ENCODE measurements around the gene RHBDD2.
"Not testable (repeated sequence)": the region's sequence is repeated elsewhere in the genome, so short reads cannot be mapped to it uniquely, and the experiment has no call there.

Gene RHBDD2

DNA sequence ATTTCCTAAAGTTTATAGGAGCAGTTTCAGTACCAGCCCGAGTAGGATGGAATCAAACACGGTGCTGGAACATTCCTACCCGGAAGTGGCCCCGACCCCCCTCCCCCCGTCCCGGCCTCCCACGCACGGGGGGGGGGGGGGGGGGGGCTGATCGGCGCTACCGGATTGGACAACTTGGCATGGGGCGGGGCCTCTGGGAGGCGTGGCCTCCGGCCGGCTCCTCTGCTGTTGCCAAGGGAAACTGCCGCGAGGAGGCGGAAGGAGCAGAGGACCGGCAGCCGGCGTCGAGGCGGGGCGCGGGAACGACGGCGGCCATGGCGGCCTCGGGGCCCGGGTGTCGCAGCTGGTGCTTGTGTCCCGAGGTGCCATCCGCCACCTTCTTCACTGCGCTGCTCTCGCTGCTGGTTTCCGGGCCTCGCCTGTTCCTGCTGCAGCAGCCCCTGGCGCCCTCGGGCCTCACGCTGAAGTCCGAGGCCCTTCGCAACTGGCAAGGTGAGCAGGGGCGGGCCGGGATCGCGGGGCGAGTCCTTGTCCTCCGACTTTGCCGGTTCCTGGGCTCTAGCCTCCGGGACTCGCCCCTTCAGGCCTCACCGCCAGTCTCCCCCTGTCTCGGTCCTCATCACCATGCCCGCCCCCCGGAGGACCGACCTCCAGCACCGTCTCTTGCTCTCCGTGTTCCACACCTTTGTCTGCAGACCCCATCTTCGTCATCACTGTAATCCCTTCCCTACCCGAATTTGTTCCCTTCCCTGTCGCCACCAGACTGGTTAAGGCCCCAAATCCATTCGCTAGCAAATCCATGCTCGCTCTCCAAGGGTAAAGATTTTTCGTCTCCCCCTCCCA lies at the start of gene RHBDD2:
Gene RHBDD2, plus strand, starts transcription at position 266 of the 843 bp plus-strand sequence. Its CDS starts 49 bp downstream, at position 315.
- DNase-seq (ENCODE audit: low spot score) = peak; percentile 94

GRCh38 chr7:75829656-75830055 lies 49.2 kb upstream of the RHBDD2 start:
- DNase-seq (ENCODE audit: low spot score) = not testable (repeated sequence)

- DNase-seq (ENCODE audit: low spot score) = no peak
Observed at GRCh38 chr7:75830978-75831377, 47.9 kb upstream of the RHBDD2 start.

DNA sequence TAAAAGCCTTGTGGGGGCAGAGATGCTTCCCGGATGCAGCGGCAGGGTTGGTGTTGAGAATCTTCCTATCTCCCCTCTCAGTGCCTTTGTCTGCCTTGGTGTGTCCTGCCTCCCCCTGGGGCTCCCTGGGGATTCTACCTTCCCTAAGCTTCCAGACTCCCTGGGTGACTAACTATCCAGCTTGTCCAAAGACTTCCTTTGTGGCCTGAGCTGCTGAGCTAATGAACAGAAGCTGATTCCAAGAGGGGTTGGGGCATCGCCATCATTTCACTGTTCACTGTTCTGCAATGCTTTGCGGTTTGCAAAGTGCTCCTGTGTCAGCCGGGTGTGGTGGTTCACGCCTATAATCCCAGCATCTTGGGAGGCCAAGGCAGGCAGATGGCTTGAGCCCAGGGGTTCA lies 45.2 kb upstream of the RHBDD2 start:
- not testable (repeated sequence) for DNase-seq (ENCODE audit: low spot score)

- DNase-seq (ENCODE audit: low spot score) = no peak
Observed at GRCh38 chr7:75835688-75836285, 43.0 kb upstream of the RHBDD2 start.

DNA sequence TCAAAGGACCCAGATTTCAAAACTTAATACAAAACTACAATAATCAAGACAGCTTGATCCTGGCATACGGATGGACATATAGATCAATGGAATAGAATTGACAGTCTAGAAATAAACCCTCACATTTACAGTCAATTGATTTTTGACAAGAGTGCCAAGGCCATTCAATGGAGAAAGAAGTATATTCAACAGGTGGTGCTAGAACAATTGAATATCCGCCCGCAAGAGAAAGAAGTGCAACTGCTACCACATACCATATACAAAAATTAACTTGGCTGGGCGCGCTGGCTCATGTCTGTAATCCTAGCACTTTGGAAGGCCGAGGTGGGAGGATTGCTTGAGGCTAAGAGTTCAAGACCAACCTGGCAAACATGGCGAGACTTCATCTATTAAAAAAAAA lies 42.0 kb upstream of the RHBDD2 start:
- DNase-seq (ENCODE audit: low spot score) = no peak

- DNase-seq (ENCODE audit: low spot score) = not testable (repeated sequence)
Observed at GRCh38 chr7:75838281-75838930, 40.4 kb upstream of the RHBDD2 start.

DNA sequence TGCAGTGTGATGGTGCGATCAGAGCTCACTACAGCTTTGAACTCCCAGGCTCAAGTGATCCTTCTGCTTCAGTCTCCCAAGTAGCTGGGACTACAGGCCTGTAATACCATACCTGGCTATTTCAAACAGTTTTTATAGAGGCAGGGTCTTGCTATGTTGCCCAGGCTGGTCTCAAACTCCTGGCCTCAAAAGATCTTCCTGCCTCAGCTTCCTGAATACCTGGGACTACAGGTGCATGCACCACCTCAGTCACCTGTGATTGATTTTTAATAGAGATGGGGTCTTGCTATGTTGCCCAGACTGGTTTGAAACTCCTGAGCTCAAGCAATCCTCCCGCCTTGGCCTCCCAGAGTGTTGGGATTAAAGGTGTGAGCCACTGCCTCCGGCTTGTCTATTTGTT lies 38.8 kb upstream of the RHBDD2 start:
- DNase-seq (ENCODE audit: low spot score) = no peak

DNA sequence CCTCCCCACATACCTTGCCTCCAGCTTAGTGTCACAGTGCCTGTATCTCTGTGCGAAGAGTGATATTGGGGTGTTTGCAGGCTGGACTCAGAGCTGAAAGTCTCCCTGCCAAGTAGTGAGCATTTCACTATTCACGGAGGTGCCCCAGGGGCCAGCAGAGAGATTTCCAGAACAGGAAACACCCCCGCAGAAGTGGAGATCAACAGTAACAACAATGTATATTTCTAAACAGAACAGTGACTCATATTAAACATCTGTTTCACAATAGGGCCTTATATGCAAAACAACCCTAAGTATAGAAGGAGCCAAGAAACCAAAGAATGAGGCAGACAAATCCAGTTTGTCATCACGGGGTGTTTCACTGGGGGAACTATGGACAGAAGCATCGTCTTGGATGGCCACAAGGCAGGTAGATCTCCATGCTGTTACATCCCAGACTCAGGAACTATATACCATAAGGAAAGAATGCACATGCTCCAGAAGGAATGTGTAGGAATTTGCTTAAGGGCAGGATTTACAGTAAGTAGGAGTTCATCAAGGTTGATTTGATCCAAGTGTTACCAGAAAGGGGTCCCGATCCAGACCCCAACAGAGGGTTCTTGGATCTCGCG lies 35.9 kb upstream of the RHBDD2 start:
- peak; percentile 8 for DNase-seq (ENCODE audit: low spot score)

GRCh38 chr7:75843613-75844116 lies 35.2 kb upstream of the RHBDD2 start:
- no peak for DNase-seq (ENCODE audit: low spot score)

DNA sequence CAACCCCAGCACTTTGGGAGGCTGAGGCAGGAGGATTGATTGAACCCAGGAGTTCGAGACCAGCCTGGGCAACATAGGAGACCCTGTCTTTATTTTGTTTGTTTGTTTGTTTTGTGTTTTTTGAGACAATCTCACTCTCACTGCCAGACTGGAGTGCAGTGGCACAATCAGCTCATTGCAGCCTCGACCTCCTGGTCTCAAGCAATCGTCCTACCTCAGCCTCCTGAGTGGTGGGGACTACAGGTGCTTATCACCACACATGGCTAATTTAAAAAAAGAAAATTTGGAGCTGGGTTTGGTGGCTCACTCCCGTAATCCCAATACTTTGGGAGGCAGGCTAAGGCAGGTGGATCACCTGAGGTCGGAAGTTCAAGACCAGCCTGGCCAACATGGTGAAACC lies 34.7 kb upstream of the RHBDD2 start:
- DNase-seq (ENCODE audit: low spot score) = no peak

DNA sequence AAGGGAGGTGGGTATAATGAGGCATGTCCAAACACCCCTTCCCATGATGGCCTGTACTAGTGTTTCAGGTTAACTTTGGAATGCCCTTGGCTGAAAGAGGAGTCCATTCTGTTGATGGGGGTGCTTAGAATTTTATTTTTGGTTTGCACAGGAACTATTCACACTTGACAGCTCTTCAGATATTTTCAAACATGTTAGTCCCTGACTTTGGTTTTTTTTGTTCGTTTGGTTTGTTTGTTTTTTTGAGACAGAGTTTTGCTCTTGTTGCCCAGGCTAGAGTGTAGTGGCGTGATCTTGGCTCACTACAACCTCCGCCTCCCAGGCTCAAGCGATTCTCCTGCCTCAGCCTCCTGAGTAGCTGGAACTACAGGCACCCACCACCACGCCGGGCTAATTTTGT lies 33.7 kb upstream of the RHBDD2 start:
- DNase-seq (ENCODE audit: low spot score) = not testable (repeated sequence)

- no peak for DNase-seq (ENCODE audit: low spot score)
Observed at GRCh38 chr7:75847707-75848106, 31.1 kb upstream of the RHBDD2 start.

GRCh38 chr7:75849573-75849972 lies 29.3 kb upstream of the RHBDD2 start:
- DNase-seq (ENCODE audit: low spot score) = no peak

GRCh38 chr7:75850235-75850634 lies 28.6 kb upstream of the RHBDD2 start:
- no peak for DNase-seq (ENCODE audit: low spot score)

DNA sequence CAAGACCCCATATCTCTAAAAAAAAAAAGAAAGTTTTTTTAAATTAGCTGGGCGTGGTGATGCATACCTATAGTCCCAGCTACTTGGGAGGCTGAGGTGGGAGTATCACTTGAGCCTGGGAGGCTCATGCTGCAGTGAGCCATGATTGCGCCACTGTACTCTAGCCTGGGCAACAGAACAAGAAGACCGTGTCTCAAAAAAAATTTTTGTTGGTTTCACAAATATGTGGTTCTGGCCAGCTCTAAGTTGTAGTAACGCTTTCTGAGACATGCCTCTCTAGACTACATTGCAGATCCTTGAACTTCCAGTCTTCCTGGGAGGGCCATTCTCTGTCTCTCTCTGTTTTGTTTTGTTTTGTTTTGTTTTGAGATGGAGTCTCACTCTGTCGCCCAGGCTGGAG lies 24.6 kb upstream of the RHBDD2 start:
- no peak for DNase-seq (ENCODE audit: low spot score)

DNA sequence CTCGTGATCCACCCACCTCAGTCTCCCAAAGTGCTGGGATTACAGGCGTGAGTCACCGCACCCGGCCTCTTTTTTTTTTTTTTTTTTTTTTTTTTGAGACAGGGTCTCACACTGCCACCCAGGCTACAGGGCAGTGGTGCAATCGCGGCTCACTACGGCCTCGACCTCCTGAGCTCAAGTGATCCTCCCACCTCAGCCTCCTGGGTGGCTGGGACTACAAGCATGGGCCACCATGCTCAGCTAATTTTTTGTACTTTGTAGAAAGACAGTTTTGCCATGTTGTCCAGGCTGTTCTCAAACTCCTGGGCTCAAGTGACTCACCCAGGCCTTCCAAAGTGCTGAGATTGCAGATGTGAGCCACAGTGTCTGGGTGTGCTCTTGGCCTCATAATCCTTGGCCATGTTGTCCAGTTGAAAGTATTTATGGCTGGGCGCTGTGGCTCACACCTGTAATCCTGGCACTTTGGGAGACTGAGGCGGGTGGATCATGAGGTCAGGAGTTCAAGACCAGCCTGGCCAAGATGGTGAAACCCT lies 24.0 kb upstream of the RHBDD2 start:
- DNase-seq (ENCODE audit: low spot score) = not testable (repeated sequence)

GRCh38 chr7:75856536-75856935 lies 22.3 kb upstream of the RHBDD2 start:
- DNase-seq (ENCODE audit: low spot score) = no peak

- DNase-seq (ENCODE audit: low spot score) = no peak
Observed at GRCh38 chr7:75858410-75858809, 20.4 kb upstream of the RHBDD2 start.

- DNase-seq (ENCODE audit: low spot score) = no peak
Observed at GRCh38 chr7:75861636-75862035, 17.2 kb upstream of the RHBDD2 start.

GRCh38 chr7:75864251-75864650 lies 14.6 kb upstream of the RHBDD2 start:
- not testable (repeated sequence) for DNase-seq (ENCODE audit: low spot score)

DNA sequence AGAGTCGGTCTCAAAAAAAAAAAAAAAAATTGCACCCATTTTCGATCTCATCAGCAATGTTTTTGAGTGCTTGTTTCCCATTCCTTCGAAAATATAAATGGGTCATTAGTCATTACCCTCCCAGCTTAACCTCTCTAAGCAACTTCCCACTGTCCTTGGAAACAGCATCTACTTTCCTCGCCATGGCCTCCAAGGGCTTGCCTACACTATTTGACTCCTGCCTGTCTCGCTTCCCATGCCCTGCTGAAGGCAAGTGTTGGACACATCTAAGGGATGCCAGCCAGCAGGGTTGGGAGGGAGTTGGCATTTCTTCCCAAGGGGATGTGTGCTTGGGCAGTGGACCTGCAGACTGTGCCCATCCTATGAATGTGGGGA lies 12.7 kb upstream of the RHBDD2 start:
- no peak for DNase-seq (ENCODE audit: low spot score)
